Activated T-cell treated with anti-CD3 and anti-CD28 coated beads for 1 hour (primary cell): ENCODE results near the gene POLR2E.

Source experiments
- DNase-seq: peaks from one replicate; pipeline ENCODE4 v3.0.0-alpha.2; 2020; ENCODE audit warnings: low read depth

POLR2E gene

GRCh38 chr19:1110809-1111640 is 15.8 kb upstream of the POLR2E start:
- DNase-seq = no peak

- DNase-seq = no peak
Measured at GRCh38 chr19:1109697-1110671, 14.8 kb upstream of the POLR2E start.

- no peak for DNase-seq
Measured at GRCh38 chr19:1109032-1109551, 13.9 kb upstream of the POLR2E start.

- no peak for DNase-seq
Measured at GRCh38 chr19:1108291-1109031, 13.3 kb upstream of the POLR2E start.

- DNase-seq = no peak
Measured at GRCh38 chr19:1107661-1108261, 12.6 kb upstream of the POLR2E start.

GRCh38 chr19:1106841-1107660 is 11.9 kb upstream of the POLR2E start:
- DNase-seq = no peak

GRCh38 chr19:1105873-1106840 is 11.0 kb upstream of the POLR2E start:
- DNase-seq = no peak

- DNase-seq = no peak
Measured at GRCh38 chr19:1105008-1105872, 10.1 kb upstream of the POLR2E start.

- DNase-seq = peak; percentile 57
Measured at GRCh38 chr19:1104311-1105007, 9.3 kb upstream of the POLR2E start.

- peak; percentile 99 for DNase-seq
Measured at GRCh38 chr19:1103708-1104310, 8.6 kb upstream of the POLR2E start, which contains the start of gene GPX4. GPX4 (plus strand) TSS chr19:1103994; CDS start chr19:1104044, 50 bp downstream.

- no peak for DNase-seq
Measured at GRCh38 chr19:1103132-1103707, 8.0 kb upstream of the POLR2E start.

GRCh38 chr19:1102407-1103131 is 7.4 kb upstream of the POLR2E start:
- no peak for DNase-seq

GRCh38 chr19:1101337-1101698 is 6.1 kb upstream of the POLR2E start:
- DNase-seq = no peak

GRCh38 chr19:1098177-1099051 is 3.2 kb upstream of the POLR2E start:
- DNase-seq = no peak

GRCh38 chr19:1097810-1098176 is 2.6 kb upstream of the POLR2E start:
- no peak for DNase-seq
